HUES48 (cell line): Measurements from ENCODE around the gene CRADD.

Source experiments
- H3K27ac ChIP-seq: one replicate; pipeline ENCODE4 v1.7.0; 2013; ENCODE audit warnings: low read depth, low read length, inconsistent platforms
- H3K27me3 ChIP-seq: 2 replicates; pipeline ENCODE4 v1.6.1; 2013; ENCODE audit warnings: mild to moderate bottlenecking, low read length; ENCODE audit not compliant: control insufficient read depth, insufficient read depth
- H3K36me3 ChIP-seq: 2 replicates; pipeline ENCODE4 v1.6.1; 2013; ENCODE audit warnings: low read length; ENCODE audit not compliant: control insufficient read depth, insufficient read depth
- H3K4me1 ChIP-seq: 2 replicates; pipeline ENCODE4 v1.6.1; 2013; ENCODE audit warnings: mild to moderate bottlenecking, low read length; ENCODE audit not compliant: control insufficient read depth, insufficient read depth
- H3K4me3 ChIP-seq: 2 replicates; pipeline ENCODE4 v1.5.1; 2013; ENCODE audit warnings: mild to moderate bottlenecking, low read depth, low read length
- H3K9ac ChIP-seq: 2 replicates; pipeline ENCODE4 v1.6.1; 2013; ENCODE audit warnings: mild to moderate bottlenecking, low read depth, low read length, moderate library complexity
- H3K9me3 ChIP-seq: 2 replicates; pipeline ENCODE4 v1.6.1; 2013; ENCODE audit warnings: low read length; ENCODE audit not compliant: control insufficient read depth, insufficient read depth

CRADD gene

GRCh38 chr12:93720559-93720958 lies 43.4 kb downstream of the CRADD start:
- Histone ChIP-seq H3K9me3 (peaks cover 4% of the 10 kb centered on the region; the same call in 1 of the 2 replicates), H3K27me3 (no peaks in the 10 kb centered on the region), H3K4me1 (no peaks in the 10 kb centered on the region), H3K9ac (no peak overlapping the region), H3K27ac (no peak overlapping the region), H3K36me3 (no peaks in the 10 kb centered on the region), H3K4me3 (no peak overlapping the region)

DNA sequence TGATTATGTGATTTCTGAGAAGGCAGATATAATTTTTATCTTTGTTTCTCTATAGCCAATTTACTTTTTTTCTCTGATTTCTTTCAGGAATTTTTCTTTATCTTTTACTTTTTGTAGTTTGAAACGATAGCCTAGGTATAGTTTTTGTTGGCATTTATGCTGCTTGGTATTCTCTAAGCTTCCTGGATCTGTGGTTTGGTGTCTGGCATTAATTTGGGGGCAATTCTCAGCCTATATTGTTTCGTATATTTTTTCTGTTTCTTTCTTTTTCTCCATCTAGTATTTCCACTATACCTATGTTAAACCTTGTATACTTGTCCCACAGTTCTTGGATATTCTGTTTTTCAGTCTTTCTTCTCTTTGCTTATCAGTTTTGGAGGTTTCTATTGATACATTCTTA lies 45.0 kb downstream of the CRADD start:
- no peaks in the 10 kb centered on the region for H3K36me3 ChIP-seq
- H3K4me3 ChIP-seq: no peak overlapping the region
- no peak overlapping the region for H3K9ac ChIP-seq
- H3K27ac ChIP-seq: no peak overlapping the region
- H3K27me3 ChIP-seq: no peaks in the 10 kb centered on the region
- 0 out of 2 replicates have a peak, but pooled peaks cover 3% of the 10 kb centered on the region for H3K4me1 ChIP-seq
- peaks cover 4% of the 10 kb centered on the region; the same call in 1 of the 2 replicates for H3K9me3 ChIP-seq

DNA sequence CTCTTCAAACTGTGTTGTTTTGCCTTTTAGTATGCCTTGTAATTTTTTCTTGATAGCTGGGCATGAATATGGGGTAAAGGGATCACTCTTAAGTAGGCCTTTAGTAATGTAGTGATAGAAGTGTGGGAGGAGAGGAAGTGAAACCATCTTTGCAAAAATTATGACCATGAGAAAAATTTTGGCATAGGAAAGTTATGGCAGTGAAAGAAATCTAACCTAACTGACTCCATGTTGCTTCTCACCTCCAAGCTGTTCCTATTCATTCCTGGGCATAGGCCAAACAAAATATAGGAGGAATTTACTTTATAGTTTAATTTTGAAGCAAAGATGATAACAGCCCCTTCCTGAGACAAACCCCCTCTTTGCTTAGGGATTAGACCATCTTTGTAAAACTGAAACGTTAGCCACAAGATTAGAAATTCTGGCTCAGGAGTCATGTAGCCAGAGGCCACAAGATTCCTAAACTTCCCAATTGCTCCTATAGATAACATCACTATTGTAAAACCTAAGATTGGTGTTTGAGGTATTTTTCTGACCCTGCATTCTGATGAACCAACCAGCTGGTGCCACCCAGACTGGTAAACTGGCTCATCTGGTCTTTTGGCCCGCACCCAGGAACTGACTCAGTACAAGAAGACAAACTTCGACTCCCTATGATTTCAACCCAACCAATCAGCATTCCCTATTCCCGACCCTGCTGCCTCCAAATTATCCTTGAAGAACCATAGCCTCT lies 45.8 kb downstream of the CRADD start:
- Histone ChIP-seq H3K27me3 (no peaks in the 10 kb centered on the region), H3K9ac (no peak overlapping the region), H3K4me1 (0 out of 2 replicates have a peak, but pooled peaks cover 8% of the 10 kb centered on the region), H3K36me3 (no peaks in the 10 kb centered on the region), H3K9me3 (peaks cover 4% of the 10 kb centered on the region; the same call in 1 of the 2 replicates), H3K4me3 (no peak overlapping the region), H3K27ac (no peak overlapping the region)

- no peak overlapping the region for H3K27ac ChIP-seq
- 0 out of 2 replicates have a peak, but pooled peaks cover 8% of the 10 kb centered on the region for H3K4me1 ChIP-seq
- H3K36me3 ChIP-seq: no peaks in the 10 kb centered on the region
- peaks cover 4% of the 10 kb centered on the region; the same call in 1 of the 2 replicates for H3K9me3 ChIP-seq
- no peak overlapping the region for H3K4me3 ChIP-seq
- H3K27me3 ChIP-seq: no peaks in the 10 kb centered on the region
- no peak overlapping the region for H3K9ac ChIP-seq
These were observed 46.4 kb downstream of the CRADD start for GRCh38 chr12:93723568-93723930.

DNA sequence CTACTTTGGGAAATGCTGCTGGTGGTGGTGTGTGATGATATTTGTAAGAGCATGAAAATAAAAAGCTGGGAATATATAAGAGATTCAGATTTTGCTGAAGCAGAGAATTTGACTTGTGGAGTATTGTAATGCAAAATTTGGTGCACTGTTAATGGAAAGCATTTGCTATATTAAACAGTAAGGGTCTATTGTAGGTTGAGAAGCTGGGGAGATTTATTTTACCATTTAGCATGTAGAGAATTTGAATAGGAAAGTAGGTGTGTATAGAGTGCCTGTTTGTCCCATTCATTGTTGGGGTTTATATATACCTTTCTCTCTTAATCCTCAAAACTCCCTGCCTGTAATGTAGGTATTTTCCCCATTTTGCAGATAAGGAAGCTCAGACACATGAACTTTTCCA lies 48.4 kb downstream of the CRADD start:
- Histone ChIP-seq H3K9me3 (peaks cover 4% of the 10 kb centered on the region; the same call in 1 of the 2 replicates), H3K4me1 (0 out of 2 replicates have a peak, but pooled peaks cover 8% of the 10 kb centered on the region), H3K27ac (no peak overlapping the region), H3K36me3 (no peaks in the 10 kb centered on the region), H3K9ac (no peak overlapping the region), H3K27me3 (no peaks in the 10 kb centered on the region), H3K4me3 (no peak overlapping the region)

DNA sequence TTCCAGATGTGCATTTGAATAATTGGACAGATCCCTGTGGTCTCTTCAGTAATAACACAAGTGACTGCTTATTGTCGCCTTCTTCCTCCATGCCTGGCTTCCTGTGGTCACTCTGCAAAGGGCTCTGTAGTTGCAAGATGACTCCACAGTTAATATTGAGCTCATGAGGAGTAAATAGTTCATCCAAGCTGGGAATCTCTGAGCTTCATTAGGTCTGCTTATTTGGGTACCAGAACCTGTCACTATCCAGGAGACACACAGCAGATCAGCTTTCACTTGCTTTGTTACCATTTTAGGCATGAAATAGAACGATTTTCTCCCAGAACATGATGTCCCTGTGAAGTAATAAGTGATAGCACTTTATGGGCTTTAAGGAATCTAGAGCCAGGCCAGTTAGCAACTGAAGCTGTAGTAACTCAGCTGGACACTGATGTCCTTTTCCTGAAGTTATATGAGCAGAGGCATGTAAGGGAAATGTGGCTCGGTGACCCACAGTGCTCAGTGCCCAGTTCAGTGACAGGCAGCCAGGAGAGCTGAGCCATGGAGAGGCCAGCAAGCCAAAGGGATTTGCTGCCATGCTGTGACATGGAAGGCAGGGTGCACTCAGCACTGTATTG lies 50.1 kb downstream of the CRADD start:
- H3K4me1 ChIP-seq: 0 out of 2 replicates have a peak, but pooled peaks cover 8% of the 10 kb centered on the region
- no peak overlapping the region for H3K9ac ChIP-seq
- H3K27me3 ChIP-seq: no peaks in the 10 kb centered on the region
- H3K4me3 ChIP-seq: no peak overlapping the region
- H3K9me3 ChIP-seq: peaks cover 4% of the 10 kb centered on the region; the same call in 1 of the 2 replicates
- H3K36me3 ChIP-seq: no peaks in the 10 kb centered on the region
- no peak overlapping the region for H3K27ac ChIP-seq

DNA sequence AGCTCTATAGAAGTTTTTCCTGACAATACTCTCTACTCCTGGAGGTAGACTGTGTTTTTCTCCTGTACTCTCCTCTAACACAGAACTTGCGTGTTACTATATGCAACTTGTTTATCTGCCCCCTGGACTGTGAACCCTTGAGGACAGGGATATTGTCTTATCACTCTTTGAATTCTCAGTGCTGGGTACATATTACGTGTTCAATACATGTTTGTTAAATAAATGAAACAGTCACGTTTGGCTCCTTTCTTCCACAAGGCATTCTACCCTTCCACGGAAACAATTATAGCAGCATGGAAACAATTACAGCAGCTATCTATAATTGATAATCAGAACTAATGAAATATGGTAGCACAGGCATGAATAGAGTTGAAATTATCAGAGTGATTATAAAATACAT lies 50.7 kb downstream of the CRADD start:
- H3K9ac ChIP-seq: no peak overlapping the region
- H3K27ac ChIP-seq: no peak overlapping the region
- no peak overlapping the region for H3K4me3 ChIP-seq
- H3K4me1 ChIP-seq: 0 out of 2 replicates have a peak, but pooled peaks cover 8% of the 10 kb centered on the region
- no peaks in the 10 kb centered on the region for H3K36me3 ChIP-seq
- no peaks in the 10 kb centered on the region for H3K9me3 ChIP-seq
- H3K27me3 ChIP-seq: no peaks in the 10 kb centered on the region

DNA sequence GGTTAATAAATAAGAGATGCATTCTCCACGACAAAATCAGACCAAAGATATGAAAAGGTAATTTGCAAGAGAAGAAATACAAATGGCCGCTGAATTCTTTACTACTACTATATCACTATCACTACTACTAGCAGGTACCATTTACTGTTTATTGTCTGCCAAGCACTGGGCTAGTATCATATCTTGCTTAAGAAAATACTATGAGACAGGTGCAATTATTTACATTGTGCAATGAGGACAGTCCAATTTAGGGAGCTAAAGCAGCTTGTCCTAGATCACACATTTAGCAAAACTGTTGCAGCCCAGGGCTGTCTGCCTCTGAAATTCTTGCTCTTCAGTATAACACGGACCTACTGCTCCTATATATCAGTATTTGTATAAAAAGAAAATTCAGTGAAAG lies 52.8 kb downstream of the CRADD start:
- 0 out of 2 replicates have a peak, but pooled peaks cover 8% of the 10 kb centered on the region for H3K4me1 ChIP-seq
- H3K36me3 ChIP-seq: no peaks in the 10 kb centered on the region
- no peak overlapping the region for H3K9ac ChIP-seq
- no peaks in the 10 kb centered on the region for H3K9me3 ChIP-seq
- no peak overlapping the region for H3K27ac ChIP-seq
- H3K4me3 ChIP-seq: no peak overlapping the region
- no peaks in the 10 kb centered on the region for H3K27me3 ChIP-seq

DNA sequence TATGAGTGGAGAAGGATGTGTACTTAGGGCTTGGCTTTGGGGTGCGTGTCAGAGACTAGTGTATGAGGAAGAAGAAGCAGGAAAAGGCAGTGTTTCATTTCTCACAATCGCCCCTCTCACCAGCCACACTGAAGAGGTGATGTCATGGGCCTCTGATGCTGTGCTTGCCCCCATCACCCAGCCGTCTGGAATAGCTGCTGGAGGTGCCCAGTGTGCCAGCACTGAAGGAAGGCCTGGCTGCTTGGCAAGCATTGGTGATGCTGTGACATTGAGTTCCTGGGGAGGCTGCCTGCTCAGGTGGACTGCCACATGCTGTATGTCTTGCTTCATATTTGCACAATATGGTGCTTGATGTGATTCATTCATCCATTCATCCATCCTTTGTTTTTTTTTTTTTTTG lies 56.2 kb downstream of the CRADD start:
- Histone ChIP-seq H3K36me3 (no peaks in the 10 kb centered on the region), H3K9me3 (no peaks in the 10 kb centered on the region), H3K4me3 (no peak overlapping the region), H3K4me1 (no peaks in the 10 kb centered on the region), H3K9ac (no peak overlapping the region), H3K27me3 (no peaks in the 10 kb centered on the region), H3K27ac (no peak overlapping the region)

DNA sequence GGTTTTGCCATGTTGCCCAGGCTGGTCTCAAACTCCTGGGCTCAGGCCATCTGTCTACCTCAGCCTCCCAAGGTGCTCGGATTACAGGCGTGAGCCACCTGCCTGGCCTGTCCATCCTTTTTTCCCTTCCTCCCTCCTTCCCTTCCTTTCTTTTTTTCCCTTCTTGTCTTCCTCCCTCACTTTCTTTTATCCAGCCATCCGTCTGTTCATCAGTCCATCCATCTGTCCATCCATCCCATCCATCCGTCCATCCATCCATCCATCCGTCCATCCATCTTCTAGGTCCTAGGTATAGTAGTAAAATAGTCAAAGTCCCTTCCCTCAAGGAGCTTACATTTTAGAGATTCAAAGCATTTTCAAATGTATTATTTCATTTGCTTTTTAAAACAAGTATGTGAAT lies 56.8 kb downstream of the CRADD start:
- no peak overlapping the region for H3K4me3 ChIP-seq
- H3K36me3 ChIP-seq: no peaks in the 10 kb centered on the region
- no peak overlapping the region for H3K9ac ChIP-seq
- H3K9me3 ChIP-seq: no peaks in the 10 kb centered on the region
- H3K4me1 ChIP-seq: no peaks in the 10 kb centered on the region
- no peaks in the 10 kb centered on the region for H3K27me3 ChIP-seq
- H3K27ac ChIP-seq: no peak overlapping the region

DNA sequence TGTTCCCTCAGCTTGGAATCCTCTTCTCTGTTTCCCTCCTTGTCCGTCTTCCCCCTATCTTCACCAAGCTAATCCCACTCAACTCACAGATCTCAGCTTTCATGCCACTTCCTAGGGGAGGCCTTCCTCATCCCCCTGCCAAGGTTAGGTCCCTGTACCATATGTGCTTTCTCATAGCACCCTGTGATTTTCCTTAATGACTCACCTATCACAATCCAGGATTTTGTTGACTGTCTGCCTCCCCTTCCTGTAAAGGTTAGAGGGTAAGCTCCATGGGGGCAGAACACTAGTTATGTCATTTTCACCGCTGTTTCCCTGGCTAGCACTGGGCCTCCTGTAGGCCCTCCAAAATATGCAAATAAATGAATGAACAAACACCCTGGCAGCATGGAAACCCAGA lies 57.6 kb downstream of the CRADD start:
- H3K9ac ChIP-seq: no peak overlapping the region
- no peaks in the 10 kb centered on the region for H3K9me3 ChIP-seq
- no peak overlapping the region for H3K27ac ChIP-seq
- peaks cover 4% of the 10 kb centered on the region; the same call in 1 of the 2 replicates for H3K4me1 ChIP-seq
- H3K4me3 ChIP-seq: no peak overlapping the region
- no peaks in the 10 kb centered on the region for H3K36me3 ChIP-seq
- H3K27me3 ChIP-seq: no peaks in the 10 kb centered on the region
